ENCODE measurements around the gene CELF4. TPM values are rescaled to one million over a fixed set of nuclear protein-coding genes. Genes with fewer than 3 reads are reported as not detected.

The CELF4 gene
- total RNA-seq, 1 donor from 2014 or later: 0.51 TPM

DNA sequence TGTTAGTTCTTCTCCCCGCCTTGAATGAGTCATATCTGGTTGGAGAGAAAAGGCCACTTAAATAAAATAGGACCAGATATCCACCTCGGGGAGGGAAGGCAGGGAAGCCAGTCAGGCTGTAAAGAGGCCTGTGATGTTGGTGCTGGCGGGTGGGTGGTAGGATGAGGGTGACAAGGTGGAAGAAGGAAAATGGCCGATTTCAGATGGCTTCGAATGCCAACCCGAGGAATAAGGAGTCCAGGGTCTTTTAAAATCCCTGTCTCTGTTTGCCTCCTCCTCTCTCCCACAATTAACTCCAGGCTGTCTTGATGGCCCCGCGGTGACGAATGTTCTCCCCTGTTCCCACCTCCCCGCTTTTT, 41.5 kb downstream of the CELF4 start:
- no peak for DNase-seq

- no peak for DNase-seq
Observed at GRCh38 chr18:37521510-37522465, 43.8 kb downstream of the CELF4 start.

DNA sequence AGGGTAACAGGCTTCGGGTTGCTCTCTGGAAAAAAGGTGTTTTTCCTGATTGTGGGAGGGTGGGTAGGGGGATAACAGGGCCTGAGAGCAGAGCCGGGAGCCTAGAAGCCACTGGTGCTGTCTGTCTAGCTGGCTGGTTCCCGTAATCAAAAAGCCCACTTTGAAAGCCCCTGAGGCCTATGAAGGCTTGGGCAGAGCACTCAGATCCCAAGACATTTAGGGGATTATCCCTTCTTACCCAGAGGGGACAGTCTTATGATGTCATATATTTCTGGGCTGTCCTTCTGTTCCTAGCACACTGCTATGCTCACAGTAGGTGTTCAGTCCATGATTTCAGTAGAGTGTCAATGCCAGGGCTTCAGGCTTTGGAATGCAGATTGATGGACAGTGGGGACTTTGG, 45.1 kb downstream of the CELF4 start:
- DNase-seq: no peak

DNA sequence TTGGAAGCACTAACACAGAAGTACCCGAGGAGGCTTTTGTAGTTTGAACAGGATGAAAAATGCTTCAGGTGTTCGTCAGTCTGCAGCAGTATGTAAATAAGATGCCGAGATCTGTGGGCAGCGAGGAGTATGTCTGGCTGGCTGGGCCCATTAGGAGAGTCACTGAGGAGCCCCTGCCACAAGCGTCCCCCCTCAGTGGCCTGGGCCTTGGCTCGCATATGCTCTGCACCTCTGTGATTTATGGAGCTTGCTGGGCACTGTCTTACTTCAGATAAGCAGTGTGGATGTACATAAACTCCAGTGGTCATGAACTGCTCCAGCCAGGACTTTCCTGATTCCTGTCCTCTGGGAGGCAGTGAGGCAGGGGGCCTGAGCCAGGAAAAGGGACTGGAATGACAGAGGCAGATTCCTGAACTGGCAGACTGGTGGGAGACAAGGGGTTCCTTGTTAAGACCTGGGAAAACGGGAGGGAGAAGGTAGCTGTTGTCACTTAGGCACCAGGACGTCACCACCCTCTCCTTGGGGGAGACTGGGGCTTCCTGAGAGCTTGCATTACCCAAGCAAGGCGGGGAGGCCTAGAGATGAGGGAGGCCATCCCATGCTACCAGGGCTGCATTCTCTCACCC, 46.0 kb downstream of the CELF4 start:
- no peak for DNase-seq

GRCh38 chr18:37516361-37516853, 49.2 kb downstream of the CELF4 start:
- peak; percentile 52 for DNase-seq

- no peak for DNase-seq
Observed at GRCh38 chr18:37514953-37515352, 50.6 kb downstream of the CELF4 start.

DNA sequence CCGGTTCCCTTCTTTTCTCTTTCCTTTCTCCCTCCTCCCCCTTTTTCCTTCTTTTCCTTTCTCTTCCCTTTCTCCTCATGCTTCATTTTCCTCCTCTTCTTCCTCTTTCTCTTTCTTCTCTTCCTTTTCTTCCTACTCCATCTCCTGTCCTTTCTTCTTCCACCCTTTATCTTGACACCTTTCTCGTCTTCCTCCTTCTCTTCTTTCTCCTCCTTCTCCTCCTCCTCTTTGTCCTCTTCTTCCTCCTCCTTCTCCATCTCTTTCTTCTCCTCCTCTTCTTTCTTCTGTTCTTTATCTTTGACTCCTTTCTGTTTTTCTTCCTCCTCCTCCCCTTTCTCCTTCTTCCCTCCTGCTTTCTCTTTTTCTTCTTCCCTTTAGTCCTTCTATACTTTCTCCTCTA, 53.2 kb downstream of the CELF4 start:
- DNase-seq: no peak

GRCh38 chr18:37511721-37512298, 53.8 kb downstream of the CELF4 start:
- no peak for DNase-seq

DNA sequence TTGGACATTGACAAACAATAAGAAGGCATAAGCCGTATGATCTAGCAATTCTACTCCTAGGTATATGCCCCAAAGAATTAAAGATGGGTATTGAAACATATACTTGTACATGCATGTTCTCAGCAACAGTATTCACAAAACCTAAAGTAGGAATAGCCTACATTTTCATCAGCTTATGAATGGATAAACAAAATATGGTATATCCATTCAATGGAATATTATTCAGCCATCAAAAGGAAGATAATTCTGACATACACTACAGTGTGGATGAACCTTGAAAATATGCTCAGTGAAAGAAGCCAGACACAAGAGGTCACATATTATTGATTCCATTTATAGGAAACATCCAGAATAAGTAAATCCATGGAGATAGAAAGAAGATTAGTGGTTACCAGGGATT, 56.0 kb downstream of the CELF4 start:
- DNase-seq: no peak

GRCh38 chr18:37508207-37508606, 57.4 kb downstream of the CELF4 start:
- no peak for DNase-seq

GRCh38 chr18:37507239-37507638, 58.4 kb downstream of the CELF4 start:
- DNase-seq: no peak

DNA sequence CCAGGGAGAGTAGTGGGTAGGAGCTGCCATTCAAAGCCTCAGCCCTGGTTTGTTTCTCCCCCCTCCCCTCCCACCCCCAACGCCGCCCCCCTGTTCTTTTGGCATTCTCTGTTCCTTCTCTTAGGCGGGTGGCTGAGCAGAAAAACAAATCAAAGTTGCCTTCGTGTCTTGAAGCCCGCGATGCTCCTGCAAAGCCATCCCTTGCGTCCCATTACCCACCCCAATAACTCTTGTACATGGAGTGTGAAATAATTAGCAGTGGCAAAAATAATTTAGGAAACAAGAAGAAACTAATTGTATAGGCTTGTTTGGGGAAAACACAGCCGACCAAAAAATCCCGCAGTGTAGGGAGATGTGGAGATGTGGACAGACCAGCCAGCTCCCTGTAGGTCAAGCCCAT, 59.6 kb downstream of the CELF4 start:
- DNase-seq: no peak

GRCh38 chr18:37505321-37505720, 60.3 kb downstream of the CELF4 start:
- DNase-seq: no peak

- no peak for DNase-seq
Observed at GRCh38 chr18:37502601-37503000, 63.0 kb downstream of the CELF4 start.

GRCh38 chr18:37502036-37502435, 63.6 kb downstream of the CELF4 start:
- peak; percentile 80 for DNase-seq

DNA sequence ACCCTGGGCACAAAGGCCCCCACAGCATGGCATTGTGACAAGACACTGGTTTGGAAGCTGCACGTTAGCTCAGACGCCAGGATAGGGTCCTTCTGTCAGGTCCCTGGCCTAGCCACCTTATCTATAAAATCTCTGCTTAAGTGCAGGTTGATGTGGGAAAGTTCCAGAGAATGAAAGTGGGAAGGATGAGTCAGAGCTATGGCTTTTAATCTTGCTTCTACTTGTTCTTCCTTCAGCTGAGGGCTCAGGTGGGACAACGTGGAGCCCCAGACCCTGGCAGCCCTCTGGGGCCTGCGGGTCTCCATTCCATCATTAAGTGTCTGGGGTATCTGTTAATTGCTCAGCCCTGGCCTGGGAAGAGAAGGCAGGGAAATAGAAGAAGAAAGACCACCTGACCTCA, 64.5 kb downstream of the CELF4 start:
- DNase-seq: no peak

DNA sequence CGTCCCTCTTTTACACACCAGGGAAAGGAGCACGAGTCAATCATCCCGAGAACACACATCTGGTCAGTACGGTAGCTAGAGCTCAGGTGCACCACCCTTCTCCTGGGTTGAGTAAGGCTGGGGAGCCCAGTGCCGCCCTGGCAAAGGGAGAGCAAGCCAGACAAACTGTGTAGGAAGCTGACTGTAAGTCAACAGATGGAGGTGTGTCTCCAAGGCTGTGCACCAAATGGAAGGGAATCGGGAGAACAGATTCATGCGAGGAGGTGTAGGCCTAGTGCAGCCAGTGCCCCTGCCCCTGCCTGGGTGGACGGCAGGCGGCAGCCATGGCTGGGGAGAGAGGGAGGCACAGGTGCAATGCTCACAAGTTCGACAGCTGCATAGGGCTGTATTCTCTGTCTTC, 65.7 kb downstream of the CELF4 start:
- DNase-seq: no peak

GRCh38 chr18:37499044-37499443, 66.6 kb downstream of the CELF4 start:
- no peak for DNase-seq

DNA sequence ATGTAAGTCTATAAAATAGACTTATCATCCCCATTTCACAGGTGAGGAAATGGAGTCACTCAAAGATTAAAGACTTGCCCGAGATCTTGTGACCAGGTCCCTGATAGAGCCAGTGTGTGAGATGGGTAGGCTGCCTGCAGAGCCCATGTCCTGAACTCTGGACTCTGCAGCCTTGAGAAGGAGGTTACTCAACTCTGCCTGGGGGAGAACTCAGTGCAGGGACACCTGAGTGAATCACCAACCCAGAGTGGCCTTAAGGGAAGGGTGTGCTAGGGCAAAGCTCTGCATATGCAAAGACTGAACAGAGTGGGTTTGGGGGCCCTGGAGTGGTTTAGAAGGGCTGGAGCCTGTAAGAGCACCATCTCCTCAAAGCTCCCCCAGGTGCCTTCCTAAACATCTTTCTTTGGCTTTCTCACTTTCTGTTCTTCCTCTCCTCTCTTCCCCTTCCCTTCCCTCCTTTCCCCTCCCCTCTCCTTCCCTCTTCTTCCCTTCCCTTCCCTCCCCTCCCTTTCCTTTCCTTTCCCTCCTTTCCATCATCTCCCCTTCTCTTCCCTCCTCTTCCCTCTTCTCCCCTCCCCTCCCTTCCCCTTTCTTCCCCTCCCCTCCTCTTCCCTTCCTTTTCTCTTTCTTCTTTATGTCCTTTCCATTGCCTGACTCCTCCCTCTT, 67.6 kb downstream of the CELF4 start:
- DNase-seq: no peak

- no peak for DNase-seq
Observed at GRCh38 chr18:37496568-37496967, 69.0 kb downstream of the CELF4 start.

GRCh38 chr18:37495354-37495753, 70.2 kb downstream of the CELF4 start:
- no peak for DNase-seq

DNA sequence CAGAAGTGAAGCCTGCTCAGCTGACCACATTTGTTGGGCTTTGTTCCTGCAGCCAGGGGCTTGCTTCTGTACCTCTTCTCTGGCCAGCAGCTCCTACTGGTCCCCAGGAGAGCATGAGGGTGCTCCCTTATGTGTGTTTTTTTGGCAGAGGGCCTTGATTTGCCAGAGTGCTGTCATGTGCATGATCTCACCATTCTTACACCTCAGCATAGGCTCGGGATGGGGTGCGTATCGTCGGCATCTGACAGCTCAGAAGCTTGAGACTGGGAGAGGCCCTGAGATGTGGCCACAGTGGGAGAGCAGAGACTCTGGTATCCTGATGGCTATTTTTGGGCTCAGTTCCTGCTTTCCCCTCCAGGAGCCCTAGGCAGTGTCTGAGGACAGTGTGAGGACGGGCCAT, 71.2 kb downstream of the CELF4 start:
- DNase-seq: no peak
